Measurements from ENCODE around the gene HBB.

Gene HBB

GRCh38 chr11:5225480-5225871 is 1.4 kb downstream of the HBB start:
- DNase-seq (ENCODE audit: low read depth), result no peak
- no peak for TF ChIP-seq CTCF (conservative IDR thresholded peaks at IDR 0.05; ENCODE audit: low read depth, low read length)
- H3K4me3 ChIP-seq (ENCODE audit: low read depth, low read length), result no peak overlapping the region

GRCh38 chr11:5224538-5225479 is 2.1 kb downstream of the HBB start:
- DNase-seq (ENCODE audit: low read depth), result no peak
- no peak overlapping the region for H3K4me3 ChIP-seq (ENCODE audit: low read depth, low read length)
- TF ChIP-seq CTCF (conservative IDR thresholded peaks at IDR 0.05; ENCODE audit: low read depth, low read length), result no peak

- H3K4me3 ChIP-seq (ENCODE audit: low read depth, low read length), result no peak overlapping the region
- no peak for TF ChIP-seq CTCF (conservative IDR thresholded peaks at IDR 0.05; ENCODE audit: low read depth, low read length)
- DNase-seq (ENCODE audit: low read depth), result no peak
These were observed 3.2 kb downstream of the HBB start for GRCh38 chr11:5223686-5224085.

- no peak for DNase-seq (ENCODE audit: low read depth)
- no peak for TF ChIP-seq CTCF (conservative IDR thresholded peaks at IDR 0.05; ENCODE audit: low read depth, low read length)
- no peak overlapping the region for H3K4me3 ChIP-seq (ENCODE audit: low read depth, low read length)
These were observed 3.7 kb downstream of the HBB start for GRCh38 chr11:5223146-5223545.

- DNase-seq (ENCODE audit: low read depth), result no peak
- no peak overlapping the region for H3K4me3 ChIP-seq (ENCODE audit: low read depth, low read length)
- TF ChIP-seq CTCF (conservative IDR thresholded peaks at IDR 0.05; ENCODE audit: low read depth, low read length), result no peak
These were observed 16.4 kb downstream of the HBB start for GRCh38 chr11:5210376-5210885.

GRCh38 chr11:5204787-5205186 is 22.1 kb downstream of the HBB start:
- peak; percentile 91 for DNase-seq (ENCODE audit: low read depth)
- H3K4me3 ChIP-seq (ENCODE audit: low read depth, low read length), result no peak overlapping the region
- TF ChIP-seq CTCF (conservative IDR thresholded peaks at IDR 0.05; ENCODE audit: low read depth, low read length), result peak; percentile 70

GRCh38 chr11:5203366-5203765 is 23.5 kb downstream of the HBB start:
- H3K4me3 ChIP-seq (ENCODE audit: low read depth, low read length), result no peak overlapping the region
- DNase-seq (ENCODE audit: low read depth), result no peak
- no peak for TF ChIP-seq CTCF (conservative IDR thresholded peaks at IDR 0.05; ENCODE audit: low read depth, low read length)
